CD4-positive, alpha-beta memory T cell (primary cell): Measurements from ENCODE around the gene ADAM11. TPM values are rescaled to one million over a fixed set of nuclear protein-coding genes. Genes with fewer than 3 reads are reported as not detected.

Experiments
- CTCF ChIA-PET: fragments of 350-600 bp; sonication (Branson Sonifier 250); formaldehyde crosslinking; loops from one replicate; lab custom pipeline; 2021; ENCODE audit warnings: inconsistent platforms; ENCODE audit not compliant: partially characterized antibody; lab: Charles Lee
- POLR2A ChIA-PET: fragments of 350-600 bp; sonication (Branson Sonifier 250); formaldehyde crosslinking; loops from one replicate; lab custom pipeline; 2021; ENCODE audit not compliant: partially characterized antibody; lab: Charles Lee
- DNase-seq, 5 donors: peaks; one replicate each; pipeline versions ENCODE4 v3.0.0 to v3.0.0-alpha.2; 2020 to 2022; ENCODE audit warnings: mixed read lengths in 1 of 5
- H3K27ac ChIP-seq: one replicate; pipeline ENCODE4 v1.7.0; 2013; ENCODE audit warnings: low read depth, low read length
- H3K27me3 ChIP-seq: 2 replicates; pipeline ENCODE4 v1.7.0; 2013; ENCODE audit warnings: mild to moderate bottlenecking, low read length, moderate library complexity; ENCODE audit not compliant: insufficient read depth
- H3K36me3 ChIP-seq: 2 replicates; pipeline ENCODE4 v1.7.0; 2013; ENCODE audit warnings: mild to moderate bottlenecking, low read length, moderate library complexity; ENCODE audit not compliant: insufficient read depth
- H3K4me1 ChIP-seq: 2 replicates; pipeline ENCODE4 v1.7.0; 2013; ENCODE audit warnings: mild to moderate bottlenecking, low read length, moderate library complexity; ENCODE audit not compliant: insufficient read depth
- H3K4me3 ChIP-seq, 2 donors: one replicate each; pipeline ENCODE4 v1.7.0; 2013; ENCODE audit warnings: low read length in 2 of 2, mild to moderate bottlenecking in 1 of 2
- H3K9me3 ChIP-seq, 2 donors: one replicate each; pipeline ENCODE4 v1.7.0; 2013; ENCODE audit warnings: low read length in 2 of 2, control low read depth in 1 of 2; ENCODE audit not compliant: control insufficient read depth in 1 of 2
- H3K27ac Mint-ChIP-seq, 7 donors: one replicate each; pipeline ENCODE4 v1.8.0; 2020 to 2021; ENCODE audit warnings: mixed read lengths in 7 of 7, mild to moderate bottlenecking in 6 of 7, inconsistent platforms in 3 of 7, moderate library complexity in 3 of 7
- H3K27me3 Mint-ChIP-seq, 2 donors: one replicate each; pipeline ENCODE4 v1.8.0; 2020 to 2021; ENCODE audit warnings: mixed read lengths in 2 of 2
- H3K36me3 Mint-ChIP-seq, 2 donors: one replicate each; pipeline ENCODE4 v1.8.0; 2020 to 2021; ENCODE audit warnings: mixed read lengths in 2 of 2, inconsistent platforms in 1 of 2, mild to moderate bottlenecking in 1 of 2
- H3K4me1 Mint-ChIP-seq, 4 donors: one replicate each; pipeline ENCODE4 v1.8.0; 2020 to 2021; ENCODE audit warnings: mixed read lengths in 4 of 4, mild to moderate bottlenecking in 1 of 4
- H3K4me3 Mint-ChIP-seq, 8 donors: one replicate each; pipeline ENCODE4 v1.8.0; 2020 to 2021; ENCODE audit warnings: mixed read lengths in 8 of 8, mild to moderate bottlenecking in 7 of 8, moderate library complexity in 6 of 8, inconsistent platforms in 3 of 8
- H3K9me3 Mint-ChIP-seq, 8 donors: one replicate each; pipeline ENCODE4 v1.8.0; 2020 to 2021; ENCODE audit warnings: mixed read lengths in 8 of 8, mild to moderate bottlenecking in 5 of 8, inconsistent platforms in 3 of 8, moderate library complexity in 1 of 8
- intact Hi-C: fragments of 100-400 bp; cut with micrococcal nuclease; formaldehyde crosslinking; loops from one replicate; pipeline ENCODE4 v1.15.1; 2023
- polyA plus RNA-seq, 2 donors: library from polyadenylated mRNA; unstranded; fragments of 300-500 nt; fragmentation: Illumina TruSeq; gene quantifications; one replicate each; pipeline ENCODE4 v1.2.3, GENCODE V29; 2021
- total RNA-seq, 2 experiments: library from RNA; stranded (reverse); gene quantifications; one replicate each; pipeline ENCODE4 v1.2.3, GENCODE V29; 2021

Gene ADAM11
- total and polyA plus RNA-seq, 4 experiments from 2014 or later, result 0.03 to 0.90 (median 0.40) TPM

- H3K9me3 ChIP-seq, result no peaks in the 10 kb centered on the region
- Mint-ChIP-seq H3K9me3 (no peaks in the 10 kb centered on the region), H3K27ac (peak overlapping the region; percentile 68 to 87 (median 80)), H3K4me3 (peak overlapping the region; percentile 88 to 97 (median 90)), H3K36me3 (no peaks in the 10 kb centered on the region), H3K4me1 (peaks cover 5 to 21% (median 9%) of the 10 kb centered on the region in 4 donors), H3K27me3 (peaks cover 1 to 6% of the 10 kb centered on the region in 2 donors)
- intact Hi-C loops, result loop anchor here (1.0 to 5.0 kb wide), 9 partner anchors 89 to 421 kb away; partner anchors contain the start of genes C1QL1, EFTUD2, NMT1 and PLCD3
- DNase-seq, result no peak
- H3K4me3 ChIP-seq, result peak overlapping the region; percentile 47 to 73
- H3K27me3 ChIP-seq, result no peaks in the 10 kb centered on the region
- H3K36me3 ChIP-seq, result no peaks in the 10 kb centered on the region
- peak overlapping the region; percentile 27 for H3K27ac ChIP-seq
- ChIA-PET CTCF (interaction anchor here (0.7 to 11.7 kb wide), 13 partner anchors 18 to 359 kb away, joined by 3 to 263 read pairs (median 4); partner anchors contain the start of gene ACBD4), POLR2A (interaction anchor here (0.7 to 1.6 kb wide), 9 partner anchors 27 to 286 kb away, joined by 3 to 6 read pairs (median 5); partner anchors contain the start of gene EFTUD2)
- peaks cover 18% of the 10 kb centered on the region for H3K4me1 ChIP-seq
Measured at GRCh38 chr17:44775838-44776621, 17.2 kb downstream of the ADAM11 start.

GRCh38 chr17:44776628-44777393 is 18.0 kb downstream of the ADAM11 start:
- H3K27me3 Mint-ChIP-seq, result peaks cover 1 to 6% of the 10 kb centered on the region in 2 donors
- DNase-seq, result no peak
- POLR2A ChIA-PET, result interaction anchor here (1.0 to 1.5 kb wide), 3 partner anchors 88 to 245 kb away, joined by 3 to 5 read pairs (median 4); partner anchors contain the start of gene EFTUD2
- Histone ChIP-seq H3K9me3 (no peaks in the 10 kb centered on the region), H3K4me3 (no peak overlapping the region), H3K36me3 (no peaks in the 10 kb centered on the region), H3K27ac (no peak overlapping the region), H3K27me3 (no peaks in the 10 kb centered on the region), H3K4me1 (peaks cover 18% of the 10 kb centered on the region)
- H3K9me3 Mint-ChIP-seq, result no peaks in the 10 kb centered on the region
- H3K4me3 Mint-ChIP-seq, result peak overlapping the region in 7 of 8 donors; percentile 18 to 97 (median 89)
- peak overlapping the region in 3 of 7 donors; percentile 42 to 80 (median 77) for H3K27ac Mint-ChIP-seq
- no peaks in the 10 kb centered on the region for H3K36me3 Mint-ChIP-seq
- CTCF ChIA-PET, result interaction anchor here (1.0 to 11.7 kb wide), 8 partner anchors 17 to 416 kb away, joined by 3 to 263 read pairs (median 4); partner anchors contain the start of gene ACBD4
- H3K4me1 Mint-ChIP-seq, result peaks cover 5 to 21% (median 9%) of the 10 kb centered on the region in 4 donors
- intact Hi-C loops, result loop anchor here (5.0 kb wide), 2 partner anchors 190 to 420 kb away; partner anchors contain the start of gene C1QL1

- Mint-ChIP-seq H3K4me3 (peak overlapping the region in 6 of 8 donors; percentile 17 to 61 (median 46)), H3K27me3 (peaks cover 1 to 6% of the 10 kb centered on the region in 2 donors)
Measured at GRCh38 chr17:44777394-44778348, 18.9 kb downstream of the ADAM11 start.

GRCh38 chr17:44778656-44779210 is 19.9 kb downstream of the ADAM11 start:
- no peaks in the 10 kb centered on the region for H3K9me3 Mint-ChIP-seq
- DNase-seq, result no peak
- H3K27me3 ChIP-seq, result no peaks in the 10 kb centered on the region
- H3K27me3 Mint-ChIP-seq, result peaks cover 1 to 6% of the 10 kb centered on the region in 2 donors
- H3K27ac ChIP-seq, result no peak overlapping the region
- peak overlapping the region in 2 of 7 donors; percentile 38 to 48 for H3K27ac Mint-ChIP-seq
- H3K4me1 Mint-ChIP-seq, result peaks cover 5 to 21% (median 9%) of the 10 kb centered on the region in 4 donors
- H3K4me3 Mint-ChIP-seq, result peak overlapping the region in 7 of 8 donors; percentile 33 to 81 (median 61)
- POLR2A ChIA-PET, result interaction anchor here (1.1 to 1.9 kb wide), 2 partner anchors 282 to 383 kb away, joined by 3 to 6 read pairs; partner anchors contain the start of genes HEXIM2 and NMT1
- H3K4me3 ChIP-seq, result peak overlapping the region in 1 of 2 donors; percentile 34
- no peaks in the 10 kb centered on the region for H3K9me3 ChIP-seq
- no peaks in the 10 kb centered on the region for H3K36me3 ChIP-seq
- H3K36me3 Mint-ChIP-seq, result no peaks in the 10 kb centered on the region
- intact Hi-C loops, result loop anchor here (1.0 to 5.0 kb wide), 3 partner anchors 87 to 419 kb away; partner anchors contain the start of gene C1QL1
- CTCF ChIA-PET, result interaction anchor here (0.7 to 11.7 kb wide), 15 partner anchors 16 to 362 kb away, joined by 3 to 263 read pairs (median 4); partner anchors contain the start of genes ACBD4 and EFTUD2
- peaks cover 18% of the 10 kb centered on the region for H3K4me1 ChIP-seq

More at GRCh38 chr17:44777394-44778348, 18.9 kb downstream of the ADAM11 start:
- peaks cover 18% of the 10 kb centered on the region for H3K4me1 ChIP-seq
- H3K36me3 ChIP-seq, result no peaks in the 10 kb centered on the region
- CTCF ChIA-PET, result interaction anchor here (0.8 to 11.7 kb wide), 15 partner anchors 17 to 415 kb away, joined by 3 to 263 read pairs (median 4); partner anchors contain the start of genes ACBD4 and EFTUD2
- POLR2A ChIA-PET, result interaction anchor here (0.8 to 1.9 kb wide), 4 partner anchors 87 to 284 kb away, joined by 3 to 6 read pairs (median 4); partner anchors contain the start of gene NMT1
- Mint-ChIP-seq H3K36me3 (no peaks in the 10 kb centered on the region), H3K9me3 (no peaks in the 10 kb centered on the region), H3K27ac (peak overlapping the region in 3 of 7 donors; percentile 27 to 77 (median 42)), H3K4me1 (peaks cover 5 to 21% (median 9%) of the 10 kb centered on the region in 4 donors)
- H3K27ac ChIP-seq, result no peak overlapping the region
- no peak overlapping the region for H3K4me3 ChIP-seq
- no peaks in the 10 kb centered on the region for H3K9me3 ChIP-seq
- intact Hi-C loops, result loop anchor here (5.0 kb wide), 2 partner anchors 190 to 420 kb away; partner anchors contain the start of gene C1QL1
- no peaks in the 10 kb centered on the region for H3K27me3 ChIP-seq
- DNase-seq, result no peak

- peak overlapping the region; percentile 33 to 81 (median 66) for H3K4me3 Mint-ChIP-seq
- peaks cover 2 to 6% of the 10 kb centered on the region in 2 donors for H3K27me3 Mint-ChIP-seq
- intact Hi-C loops, result loop anchor here (1.0 to 5.0 kb wide), 3 partner anchors 86 to 418 kb away; partner anchors contain the start of gene C1QL1
- peaks cover 5 to 21% (median 9%) of the 10 kb centered on the region in 4 donors for H3K4me1 Mint-ChIP-seq
- peaks cover 18% of the 10 kb centered on the region for H3K4me1 ChIP-seq
- no peaks in the 10 kb centered on the region for H3K9me3 ChIP-seq
- H3K27me3 ChIP-seq, result no peaks in the 10 kb centered on the region
- no peaks in the 10 kb centered on the region for H3K36me3 Mint-ChIP-seq
- no peaks in the 10 kb centered on the region for H3K9me3 Mint-ChIP-seq
- ChIA-PET POLR2A (interaction anchor here (0.6 to 1.9 kb wide), 3 partner anchors 258 to 382 kb away, joined by 3 to 6 read pairs (median 3); partner anchors contain the start of genes HEXIM2 and NMT1), CTCF (interaction anchor here (0.7 to 11.7 kb wide), 14 partner anchors 11 to 362 kb away, joined by 3 to 263 read pairs (median 4); partner anchors contain the start of genes ACBD4 and EFTUD2)
- H3K36me3 ChIP-seq, result no peaks in the 10 kb centered on the region
- H3K27ac ChIP-seq, result no peak overlapping the region
- peak; percentile 72 to 80 (median 77) for DNase-seq
- peak overlapping the region in 1 of 2 donors; percentile 34 for H3K4me3 ChIP-seq
- H3K27ac Mint-ChIP-seq, result peak overlapping the region in 3 of 7 donors; percentile 38 to 72 (median 48)
Measured at GRCh38 chr17:44779211-44780025, 20.6 kb downstream of the ADAM11 start.
